ENCODE results near the gene CXCL16. TPM values are rescaled to one million over a fixed set of nuclear protein-coding genes. Genes with fewer than 3 reads are reported as not detected.

Gene CXCL16
- total and polyA plus RNA-seq, 2 of the 13 experiments (the other 11 are each of a cell fraction or from before 2014, with no cell fraction given), result 9.4 to 101 TPM

DNA sequence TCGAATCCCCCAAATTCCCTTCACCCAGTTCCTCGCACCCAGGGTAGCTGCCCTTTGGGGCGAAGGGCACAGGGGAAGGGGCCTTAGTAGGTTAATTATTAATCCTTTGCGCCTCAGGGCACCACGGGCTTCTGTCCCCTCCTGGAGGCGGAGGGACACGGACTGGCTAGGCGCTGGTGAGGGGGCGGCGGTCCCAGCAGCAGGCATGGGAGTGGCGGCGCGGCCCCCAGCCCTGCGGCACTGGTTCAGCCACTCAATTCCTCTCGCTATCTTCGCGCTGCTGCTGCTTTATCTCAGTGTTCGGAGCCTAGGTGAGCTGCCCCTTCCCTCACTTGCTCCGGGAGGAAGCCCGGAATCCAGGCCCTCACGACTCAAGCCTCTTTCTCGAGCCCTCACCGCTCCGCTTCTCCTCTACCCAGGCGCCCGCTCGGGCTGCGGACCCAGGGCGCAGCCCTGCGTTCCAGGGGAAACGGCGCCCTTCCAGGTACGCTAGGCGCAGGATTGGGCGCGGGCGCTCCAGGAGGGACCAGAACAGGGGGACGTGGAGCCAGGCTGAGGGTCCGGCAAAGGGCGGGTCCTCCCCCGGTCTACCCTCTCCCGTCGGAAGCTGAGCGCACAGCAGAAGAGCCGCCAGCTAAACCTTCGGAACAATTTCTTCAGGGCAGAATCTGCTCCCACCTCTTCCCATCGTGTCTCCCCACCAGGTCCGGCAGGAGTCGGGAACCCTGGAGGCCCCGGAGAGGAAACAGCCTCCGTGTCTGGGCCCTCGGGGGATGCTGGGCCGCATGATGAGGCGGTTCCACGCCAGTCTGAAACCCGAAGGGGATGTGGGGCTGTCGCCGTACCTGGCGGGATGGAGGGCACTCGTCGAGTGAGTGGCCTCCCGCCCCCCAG is 49.3 kb upstream of the CXCL16 start, which contains the start of gene GLTPD2 (continued):
- TF ChIP-seq TBX2 (CRISPR knock-in tag; IDR thresholded peaks at IDR 0.05; ENCODE audit: borderline replicate concordance) (peak; percentile 41; the same call in 1 of the 2 replicates), HNRNPK (IDR thresholded peaks at IDR 0.05; ENCODE audit: low read depth, low read length, poor library complexity, severe bottlenecking) (no peak), RORA (CRISPR knock-in tag; IDR thresholded peaks at IDR 0.05) (no peak), ZNF605 (CRISPR knock-in tag; IDR thresholded peaks at IDR 0.05) (no peak), ATF1 (CRISPR knock-in tag; IDR thresholded peaks at IDR 0.05) (no peak), ZNF431 (CRISPR knock-in tag; IDR thresholded peaks at IDR 0.05; ENCODE audit: borderline replicate concordance, low read depth) (0 out of 2 replicates have a peak, but pooled peaks have one; percentile 37), GZF1 (CRISPR knock-in tag; IDR thresholded peaks at IDR 0.05) (0 out of 2 replicates have a peak, but pooled peaks have one; percentile 51), PAX8 (CRISPR knock-in tag; IDR thresholded peaks at IDR 0.05; ENCODE audit: borderline replicate concordance) (no peak), YEATS2 (CRISPR knock-in tag; IDR thresholded peaks at IDR 0.05; ENCODE audit: borderline replicate concordance) (0 out of 2 replicates have a peak, but pooled peaks have one; percentile 12), ZNF543 (CRISPR knock-in tag; IDR thresholded peaks at IDR 0.05) (peak; percentile 53; the same call in 1 of the 2 replicates), AGO2 (optimal IDR thresholded peaks at IDR 0.05; ENCODE audit: low read depth, low read length) (peak; percentile 92), ONECUT2 (CRISPR knock-in tag; IDR thresholded peaks at IDR 0.05) (no peak), RFXAP (CRISPR knock-in tag; IDR thresholded peaks at IDR 0.05; ENCODE audit: borderline replicate concordance) (no peak; the same call in 1 of the 2 replicates), ZNF569 (CRISPR knock-in tag; IDR thresholded peaks at IDR 0.05; ENCODE audit: borderline replicate concordance) (no peak), ARNT (IDR thresholded peaks at IDR 0.05) (no peak), ISL2 (CRISPR knock-in tag; IDR thresholded peaks at IDR 0.05) (peak; percentile 60), KMT2B (CRISPR knock-in tag; IDR thresholded peaks at IDR 0.05) (no peak), HDAC1 (CRISPR knock-in tag; IDR thresholded peaks at IDR 0.05) (peak; percentile 56), ZNF354B (CRISPR knock-in tag; IDR thresholded peaks at IDR 0.05) (no peak), ZNF549 (CRISPR knock-in tag; IDR thresholded peaks at IDR 0.05) (no peak), ZFYVE20 (CRISPR knock-in tag; IDR thresholded peaks at IDR 0.05; ENCODE audit: borderline replicate concordance, low read depth) (no peak), KDM2A (CRISPR knock-in tag; IDR thresholded peaks at IDR 0.05; ENCODE audit: borderline replicate concordance, low read depth) (peak; percentile 94)
- TF ChIP-seq, protein P1, sequence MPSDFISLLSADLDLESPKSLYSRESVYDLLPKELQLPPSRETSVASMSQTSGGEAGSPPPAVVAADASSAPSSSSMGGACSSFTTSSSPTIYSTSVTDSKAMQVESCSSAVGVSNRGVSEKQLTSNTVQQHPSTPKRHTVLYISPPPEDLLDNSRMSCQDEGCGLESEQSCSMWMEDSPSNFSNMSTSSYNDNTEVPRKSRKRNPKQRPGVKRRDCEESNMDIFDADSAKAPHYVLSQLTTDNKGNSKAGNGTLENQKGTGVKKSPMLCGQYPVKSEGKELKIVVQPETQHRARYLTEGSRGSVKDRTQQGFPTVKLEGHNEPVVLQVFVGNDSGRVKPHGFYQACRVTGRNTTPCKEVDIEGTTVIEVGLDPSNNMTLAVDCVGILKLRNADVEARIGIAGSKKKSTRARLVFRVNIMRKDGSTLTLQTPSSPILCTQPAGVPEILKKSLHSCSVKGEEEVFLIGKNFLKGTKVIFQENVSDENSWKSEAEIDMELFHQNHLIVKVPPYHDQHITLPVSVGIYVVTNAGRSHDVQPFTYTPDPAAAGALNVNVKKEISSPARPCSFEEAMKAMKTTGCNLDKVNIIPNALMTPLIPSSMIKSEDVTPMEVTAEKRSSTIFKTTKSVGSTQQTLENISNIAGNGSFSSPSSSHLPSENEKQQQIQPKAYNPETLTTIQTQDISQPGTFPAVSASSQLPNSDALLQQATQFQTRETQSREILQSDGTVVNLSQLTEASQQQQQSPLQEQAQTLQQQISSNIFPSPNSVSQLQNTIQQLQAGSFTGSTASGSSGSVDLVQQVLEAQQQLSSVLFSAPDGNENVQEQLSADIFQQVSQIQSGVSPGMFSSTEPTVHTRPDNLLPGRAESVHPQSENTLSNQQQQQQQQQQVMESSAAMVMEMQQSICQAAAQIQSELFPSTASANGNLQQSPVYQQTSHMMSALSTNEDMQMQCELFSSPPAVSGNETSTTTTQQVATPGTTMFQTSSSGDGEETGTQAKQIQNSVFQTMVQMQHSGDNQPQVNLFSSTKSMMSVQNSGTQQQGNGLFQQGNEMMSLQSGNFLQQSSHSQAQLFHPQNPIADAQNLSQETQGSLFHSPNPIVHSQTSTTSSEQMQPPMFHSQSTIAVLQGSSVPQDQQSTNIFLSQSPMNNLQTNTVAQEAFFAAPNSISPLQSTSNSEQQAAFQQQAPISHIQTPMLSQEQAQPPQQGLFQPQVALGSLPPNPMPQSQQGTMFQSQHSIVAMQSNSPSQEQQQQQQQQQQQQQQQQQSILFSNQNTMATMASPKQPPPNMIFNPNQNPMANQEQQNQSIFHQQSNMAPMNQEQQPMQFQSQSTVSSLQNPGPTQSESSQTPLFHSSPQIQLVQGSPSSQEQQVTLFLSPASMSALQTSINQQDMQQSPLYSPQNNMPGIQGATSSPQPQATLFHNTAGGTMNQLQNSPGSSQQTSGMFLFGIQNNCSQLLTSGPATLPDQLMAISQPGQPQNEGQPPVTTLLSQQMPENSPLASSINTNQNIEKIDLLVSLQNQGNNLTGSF (CRISPR knock-in tag; IDR thresholded peaks at IDR 0.05), result no peak; the same call in 1 of the 2 replicates
- TF ChIP-seq, protein P2, sequence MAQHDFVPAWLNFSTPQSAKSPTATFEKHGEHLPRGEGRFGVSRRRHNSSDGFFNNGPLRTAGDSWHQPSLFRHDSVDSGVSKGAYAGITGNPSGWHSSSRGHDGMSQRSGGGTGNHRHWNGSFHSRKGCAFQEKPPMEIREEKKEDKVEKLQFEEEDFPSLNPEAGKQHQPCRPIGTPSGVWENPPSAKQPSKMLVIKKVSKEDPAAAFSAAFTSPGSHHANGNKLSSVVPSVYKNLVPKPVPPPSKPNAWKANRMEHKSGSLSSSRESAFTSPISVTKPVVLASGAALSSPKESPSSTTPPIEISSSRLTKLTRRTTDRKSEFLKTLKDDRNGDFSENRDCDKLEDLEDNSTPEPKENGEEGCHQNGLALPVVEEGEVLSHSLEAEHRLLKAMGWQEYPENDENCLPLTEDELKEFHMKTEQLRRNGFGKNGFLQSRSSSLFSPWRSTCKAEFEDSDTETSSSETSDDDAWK (CRISPR knock-in tag; IDR thresholded peaks at IDR 0.05), result no peak

All from HepG2 (cell line).